Fibroblast of pulmonary artery (primary cell): ENCODE results near the gene HIPK1.
"Not testable (repeated sequence)": the region's sequence is repeated elsewhere in the genome, so short reads cannot be mapped to it uniquely, and the experiment has no call there.

Experiments
- DNase-seq: peaks from one replicate; pipeline ENCODE4 v3.0.0-alpha.2; 2010; ENCODE audit warnings: low read depth
- H3K4me3 ChIP-seq: replicated peaks from 2 replicates; pipeline ENCODE4 v1.5.1; 2011; ENCODE audit warnings: low read depth, mild to moderate bottlenecking, control low read depth, low read length, moderate library complexity
- CTCF ChIP-seq: IDR thresholded peaks from 2 replicates; pipeline ENCODE4 v1.5.1; 2011; ENCODE audit warnings: mild to moderate bottlenecking, control low read depth, low read length, inconsistent platforms; ENCODE audit errors: missing control alignments

The HIPK1 gene

GRCh38 chr1:113943028-113943811, 14.1 kb downstream of the HIPK1 start:
- peak; percentile 87 for DNase-seq
- no peak overlapping the region for H3K4me3 ChIP-seq
- TF ChIP-seq CTCF, result no peak

- no peak overlapping the region for H3K4me3 ChIP-seq
- TF ChIP-seq CTCF, result no peak
- no peak for DNase-seq
These were observed 16.2 kb downstream of the HIPK1 start for GRCh38 chr1:113945329-113945728.

- DNase-seq, result no peak
- no peak for TF ChIP-seq CTCF
- no peak overlapping the region for H3K4me3 ChIP-seq
These were observed 17.0 kb downstream of the HIPK1 start for GRCh38 chr1:113946112-113946511.

GRCh38 chr1:113946678-113947387, 17.7 kb downstream of the HIPK1 start:
- H3K4me3 ChIP-seq, result no peak overlapping the region
- no peak for TF ChIP-seq CTCF
- no peak for DNase-seq

- no peak for TF ChIP-seq CTCF
- no peak for DNase-seq
- H3K4me3 ChIP-seq, result no peak overlapping the region
These were observed 18.4 kb downstream of the HIPK1 start for GRCh38 chr1:113947388-113948107.

GRCh38 chr1:113948151-113948550, 19.0 kb downstream of the HIPK1 start:
- not testable (repeated sequence) for H3K4me3 ChIP-seq, DNase-seq

GRCh38 chr1:113949007-113949406, 19.9 kb downstream of the HIPK1 start:
- DNase-seq, result no peak
- no peak overlapping the region for H3K4me3 ChIP-seq
- TF ChIP-seq CTCF, result peak; percentile 42
